ENCODE results near the gene CUTA.

DNA sequence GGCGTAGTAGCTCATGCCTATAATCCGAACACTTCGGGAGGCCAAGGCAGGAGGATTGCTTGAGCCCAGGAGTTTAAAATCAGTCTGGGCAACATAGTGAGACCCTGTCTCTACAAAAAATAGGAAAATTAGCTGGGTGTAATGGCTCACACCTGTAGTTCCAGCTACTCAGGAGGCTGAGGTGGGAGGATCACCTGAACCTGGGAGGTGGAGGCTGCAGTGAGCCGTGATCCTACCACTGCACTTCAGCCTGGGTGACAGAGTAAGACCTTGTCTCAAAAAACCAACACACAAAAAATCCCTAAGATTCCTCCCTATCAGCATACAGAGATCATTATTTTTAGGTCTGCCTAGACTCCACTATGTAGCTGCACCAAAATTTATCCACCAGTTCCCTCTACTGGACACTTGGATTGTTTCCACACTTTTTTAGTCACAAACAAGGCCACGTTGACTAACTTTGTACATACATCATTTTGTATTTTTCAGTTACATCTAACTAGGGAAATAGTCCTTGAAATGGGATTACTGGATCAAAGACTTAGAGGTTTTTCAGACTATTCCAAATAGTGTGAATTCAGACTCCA, 10.7 kb downstream of the CUTA start:
- TF ChIP-seq, protein P1, sequence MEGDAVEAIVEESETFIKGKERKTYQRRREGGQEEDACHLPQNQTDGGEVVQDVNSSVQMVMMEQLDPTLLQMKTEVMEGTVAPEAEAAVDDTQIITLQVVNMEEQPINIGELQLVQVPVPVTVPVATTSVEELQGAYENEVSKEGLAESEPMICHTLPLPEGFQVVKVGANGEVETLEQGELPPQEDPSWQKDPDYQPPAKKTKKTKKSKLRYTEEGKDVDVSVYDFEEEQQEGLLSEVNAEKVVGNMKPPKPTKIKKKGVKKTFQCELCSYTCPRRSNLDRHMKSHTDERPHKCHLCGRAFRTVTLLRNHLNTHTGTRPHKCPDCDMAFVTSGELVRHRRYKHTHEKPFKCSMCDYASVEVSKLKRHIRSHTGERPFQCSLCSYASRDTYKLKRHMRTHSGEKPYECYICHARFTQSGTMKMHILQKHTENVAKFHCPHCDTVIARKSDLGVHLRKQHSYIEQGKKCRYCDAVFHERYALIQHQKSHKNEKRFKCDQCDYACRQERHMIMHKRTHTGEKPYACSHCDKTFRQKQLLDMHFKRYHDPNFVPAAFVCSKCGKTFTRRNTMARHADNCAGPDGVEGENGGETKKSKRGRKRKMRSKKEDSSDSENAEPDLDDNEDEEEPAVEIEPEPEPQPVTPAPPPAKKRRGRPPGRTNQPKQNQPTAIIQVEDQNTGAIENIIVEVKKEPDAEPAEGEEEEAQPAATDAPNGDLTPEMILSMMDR (IDR thresholded peaks at IDR 0.05), result no peak
- TF ChIP-seq POLR2A (IDR thresholded peaks at IDR 0.05; ENCODE audit: low read depth) (no peak), POLR2AphosphoS5 (IDR thresholded peaks at IDR 0.05) (no peak)

All from esophagus muscularis mucosa (tissue), 3 donors.